HepG2 (cell line): ENCODE results near the gene BCDIN3D. TPM values are rescaled to one million over a fixed set of nuclear protein-coding genes. Genes with fewer than 3 reads are reported as not detected.

ENCODE experiments used
- ATAC-seq: fragments of 200-7000 bp; cut with Tn5 transposase; 3 replicates; pipeline ENCODE4 v1.9.1; 2020; ENCODE audit warnings: mild to moderate bottlenecking, moderate library complexity
- BruUV-seq: library from RNA; stranded (reverse); fragments of 400-500 nt; replicated peaks from 2 replicates; lab custom pipeline; 2021; lab: Mats Ljungman, UMichigan
- CTCF ChIA-PET: fragments of 300-600 bp; formaldehyde crosslinking; extraction: SDS; loops from one replicate; lab custom pipeline; 2021; ENCODE audit warnings: low total read pairs, inconsistent platforms, low intra/inter-chr PET ratio; lab: Yijun Ruan, JAX
- POLR2A ChIA-PET: fragments of 350-600 bp; sonication (Branson Sonifier 250); formaldehyde crosslinking; loops from one replicate; lab custom pipeline; 2020; ENCODE audit warnings: antibody characterized with exemption, inconsistent platforms; lab: Yijun Ruan, JAX
- DNase-seq: peaks from one replicate; pipeline ENCODE4 v3.0.0-alpha.2; 2015; ENCODE audit warnings: low spot score
- FAIRE-seq: peaks from 3 replicates; lab custom pipeline; 2011; peaks lifted over from hg19 to GRCh38; lab: Jason Lieb, UNC
- H2AFZ ChIP-seq: one replicate; pipeline ENCODE4 v1.6.1; 2011; ENCODE audit warnings: low read length, inconsistent platforms
- H3K27ac ChIP-seq: fragments of 300-600 bp; 3 replicates; pipeline ENCODE4 v1.8.0; 2011; ENCODE audit warnings: mixed run types, mild to moderate bottlenecking, mixed read lengths, low read length, inconsistent platforms; ENCODE audit not compliant: insufficient read depth; ENCODE audit errors: extremely low read length
- H3K27me3 ChIP-seq, 2 experiments: fragments of 200-600 bp in 1 of 2; 2 replicates in 1 of 2; 3 replicates in 1 of 2; pipeline versions ENCODE4 v1.6.0 to v1.8.0; 2011; ENCODE audit warnings: low read length in 2 of 2, mild to moderate bottlenecking in 2 of 2, moderate library complexity in 2 of 2, inconsistent platforms in 1 of 2; ENCODE audit not compliant: insufficient read depth in 2 of 2, control insufficient read depth in 1 of 2
- H3K36me3 ChIP-seq, 2 experiments: fragments of 200-600 bp in 1 of 2; replicated peaks in 1 of 2; 2 replicates in 1 of 2; 3 replicates in 1 of 2; pipeline versions ENCODE4 v1.5.1 to v1.8.0; 2011; ENCODE audit warnings: low read length in 2 of 2, inconsistent platforms in 1 of 2; ENCODE audit not compliant: insufficient read depth in 2 of 2, control insufficient read depth in 1 of 2
- H3K4me1 ChIP-seq: 2 replicates; pipeline ENCODE4 v1.5.1; 2012; ENCODE audit warnings: low read length, inconsistent platforms; ENCODE audit not compliant: insufficient read depth
- H3K4me2 ChIP-seq: 2 replicates; pipeline ENCODE4 v1.6.0; 2011; ENCODE audit warnings: low read depth, low read length, inconsistent platforms
- H3K4me3 ChIP-seq, 3 experiments: fragments of 200-600 bp in 1 of 3; sonication (generic), shearing (Covaris generic) in 1 of 3; replicated peaks in 1 of 3; 2 replicates each; pipeline ENCODE4 v1.5.1; 2011 to 2016; ENCODE audit warnings: low read length in 3 of 3, inconsistent platforms in 2 of 3, low read depth in 2 of 3, mild to moderate bottlenecking in 2 of 3, control low read depth in 1 of 3, mixed read lengths in 1 of 3; ENCODE audit not compliant: insufficient read depth in 1 of 3
- H3K79me2 ChIP-seq: one replicate; pipeline ENCODE4 v1.6.1; 2011; ENCODE audit warnings: low read length, inconsistent platforms; ENCODE audit not compliant: insufficient read depth
- H3K9ac ChIP-seq: 2 replicates; pipeline ENCODE4 v1.6.0; 2011; ENCODE audit warnings: mild to moderate bottlenecking, low read depth, low read length, inconsistent platforms; ENCODE audit not compliant: insufficient read depth
- H3K9me3 ChIP-seq: 2 replicates; pipeline ENCODE4 v1.5.1; 2012; ENCODE audit warnings: mild to moderate bottlenecking, low read length
- H4K20me1 ChIP-seq: 2 replicates; pipeline ENCODE4 v1.6.0; 2011; ENCODE audit warnings: inconsistent platforms, mild to moderate bottlenecking, low read length, moderate library complexity; ENCODE audit not compliant: insufficient read depth
- ATF4 ChIP-seq, 2 experiments: fragments of 450-650 bp in 1 of 2; sonication (generic) in 1 of 2; formaldehyde crosslinking; IDR thresholded peaks; 2 replicates each; pipeline versions ENCODE4 v1.5.0 to v1.8.0; 2020 to 2022; ENCODE audit warnings: mild to moderate bottlenecking in 1 of 2, missing genetic modification reagents in 1 of 2
- ATF7 ChIP-seq, 2 experiments: fragments of 450-650 bp in 1 of 2; sonication (generic) in 1 of 2; formaldehyde crosslinking in 1 of 2; IDR thresholded peaks; 2 replicates each; pipeline versions ENCODE4 v1.4.0 to v1.6.1; 2016 to 2020; ENCODE audit warnings: antibody characterized with exemption in 1 of 2, mild to moderate bottlenecking in 1 of 2, missing genetic modification reagents in 1 of 2
- CEBPB ChIP-seq: IDR thresholded peaks from 2 replicates; pipeline ENCODE4 v1.6.1; 2011; ENCODE audit warnings: low read depth, low read length, improper control_type of control experiment, borderline replicate concordance
- CEBPG ChIP-seq: IDR thresholded peaks from 2 replicates; pipeline ENCODE4 v1.6.1; 2016
- PHF20 ChIP-seq: sonication (generic); formaldehyde crosslinking; IDR thresholded peaks from 2 replicates; pipeline ENCODE4 v1.5.0; 2020; ENCODE audit warnings: mild to moderate bottlenecking, missing genetic modification reagents
- RAD21 ChIP-seq: fragments of 450-650 bp; formaldehyde crosslinking; IDR thresholded peaks from 2 replicates; pipeline ENCODE4 v1.5.0; 2020; ENCODE audit warnings: mild to moderate bottlenecking
- SP2 ChIP-seq: sonication (generic); formaldehyde crosslinking; IDR thresholded peaks from 2 replicates; pipeline ENCODE4 v1.5.1; 2020; ENCODE audit warnings: mild to moderate bottlenecking, missing genetic modification reagents
- SRSF4 ChIP-seq: fragments of 200-400 bp; formaldehyde crosslinking; IDR thresholded peaks from one replicate; pipeline ENCODE4 v1.6.1; 2018; ENCODE audit warnings: mild to moderate bottlenecking, low read depth, low read length, moderate library complexity; ENCODE audit not compliant: poor library complexity, severe bottlenecking
- TEF ChIP-seq: sonication (generic); formaldehyde crosslinking; IDR thresholded peaks from 2 replicates; pipeline ENCODE4 v1.5.0; 2020; ENCODE audit warnings: missing genetic modification reagents
- THYN1 ChIP-seq: sonication (generic); formaldehyde crosslinking; IDR thresholded peaks from 2 replicates; pipeline ENCODE4 v1.8.1; 2023; ENCODE audit warnings: low read depth, mild to moderate bottlenecking, moderate library complexity, missing genetic modification reagents, borderline replicate concordance
- XBP1 ChIP-seq: sonication (generic); formaldehyde crosslinking; IDR thresholded peaks from 2 replicates; pipeline ENCODE4 v1.5.0; 2020; ENCODE audit warnings: missing genetic modification reagents
- ZKSCAN5 ChIP-seq: sonication (generic); formaldehyde crosslinking; IDR thresholded peaks from 2 replicates; pipeline ENCODE4 v1.5.1; 2020; ENCODE audit warnings: mild to moderate bottlenecking, missing genetic modification reagents
- ZNF354B ChIP-seq: sonication (generic); formaldehyde crosslinking; IDR thresholded peaks from 2 replicates; pipeline ENCODE4 v1.8.0; 2022; ENCODE audit warnings: mild to moderate bottlenecking, missing genetic modification reagents
- ZNF441 ChIP-seq: sonication (generic); formaldehyde crosslinking; IDR thresholded peaks from 2 replicates; pipeline ENCODE4 v1.7.0; 2021; ENCODE audit warnings: missing genetic modification reagents, borderline replicate concordance
- ZNF451 ChIP-seq: sonication (generic); formaldehyde crosslinking; IDR thresholded peaks from 2 replicates; pipeline ENCODE4 v1.5.0; 2020; ENCODE audit warnings: mild to moderate bottlenecking, missing genetic modification reagents
- ZNF468 ChIP-seq: sonication (generic); formaldehyde crosslinking; IDR thresholded peaks from 2 replicates; pipeline ENCODE4 v1.8.0; 2022; ENCODE audit warnings: mild to moderate bottlenecking, moderate library complexity, missing genetic modification reagents
- ZNF510 ChIP-seq: sonication (generic); formaldehyde crosslinking; IDR thresholded peaks from 2 replicates; pipeline ENCODE4 v1.4.0; 2020; ENCODE audit warnings: low read depth, mild to moderate bottlenecking, missing genetic modification reagents
- ZNF570 ChIP-seq: sonication (generic); formaldehyde crosslinking; IDR thresholded peaks from 2 replicates; pipeline ENCODE4 v1.4.0; 2020; ENCODE audit warnings: mild to moderate bottlenecking, missing genetic modification reagents, borderline replicate concordance
- ZSCAN31 ChIP-seq: sonication (generic); formaldehyde crosslinking; IDR thresholded peaks from 2 replicates; pipeline ENCODE4 v1.5.0; 2020; ENCODE audit warnings: low read depth, mild to moderate bottlenecking, missing genetic modification reagents
- WGBS: methylation state at CpG from one replicate; pipeline ENCODE4 v1.1.6; 2017; ENCODE audit warnings: low lambda C conversion rate; 5-methylcytosine and 5-hydroxymethylcytosine counted together
- in situ Hi-C: cut with HindIII; loops from 2 replicates; pipeline ENCODE4 v1.10.0; 2017; ENCODE audit warnings: low pct_unique_long_range_greater_than_20kb; ENCODE audit not compliant: extremely low pct_ligation_motif_present
- intact Hi-C: fragments of 100-400 bp; cut with micrococcal nuclease; formaldehyde crosslinking; loops from one replicate; pipeline ENCODE4 v1.10.0; 2022; ENCODE audit not compliant: unreplicated experiment
- polyA plus RNA-seq, 8 experiments: library from polyadenylated mRNA; depleted of rRNA in 3 of 8; stranded (reverse) in 7 of 8; unstranded in 1 of 8; fragments of >200 nt; fragmentation: Illumina TruSeq in 4 of 8; extraction: Trizol in 4 of 8; gene quantifications; 2 replicates each; pipeline versions ENCODE4 v1.2.1 to v1.2.3, GENCODE V29; 2011 to 2016; ENCODE audit warnings: low read depth in 4 of 8, missing spikeins in 1 of 8, mixed read lengths in 1 of 8; ENCODE audit not compliant: insufficient read depth in 1 of 8
- total RNA-seq, 5 experiments: library from RNA; depleted of rRNA; stranded (reverse); fragments of >200 nt; fragmentation: Illumina TruSeq; extraction: Trizol; gene quantifications; 2 replicates each; pipeline ENCODE4 v1.2.3, GENCODE V29; 2016; ENCODE audit warnings: low read depth in 1 of 5
- TF ChIP-seq, protein P1 (sequence below): sonication (generic); formaldehyde crosslinking; conservative IDR thresholded peaks from 2 replicates; pipeline ENCODE4 v1.5.0; 2020; ENCODE audit warnings: missing genetic modification reagents
- TF ChIP-seq, protein P2 (sequence below): IDR thresholded peaks from 2 replicates; pipeline ENCODE4 v1.6.1; 2016; ENCODE audit warnings: missing compliant biosample characterization, missing genetic modification reagents, borderline replicate concordance

BCDIN3D gene
- total and polyA plus RNA-seq, 2 of the 13 experiments (the other 11 are each of a cell fraction or from before 2014, with no cell fraction given): 2.2 to 2.5 TPM

- in situ Hi-C loops (loop anchor here (10.0 kb wide), 1 partner anchor 58 kb away; no protein-coding TSS in a partner anchor), intact Hi-C loops (no loop called here)
- H3K36me3 ChIP-seq: no peaks in the 10 kb centered on the region
- 31% methylated on average over 5 of the region's 5 CpGs for WGBS
- H3K4me3 ChIP-seq: no peak overlapping the region
- H3K9me3 ChIP-seq: no peaks in the 10 kb centered on the region
- H3K27ac ChIP-seq: no peak overlapping the region
- FAIRE-seq (no peak), DNase-seq (no peak), ATAC-seq (no peak)
- no peaks in the 10 kb centered on the region for H3K27me3 ChIP-seq
- no TSS peak for BruUV-seq
- CTCF ChIA-PET: no interaction called here
- no peak overlapping the region for H3K9ac ChIP-seq
- H3K4me2 ChIP-seq: no peak overlapping the region
- POLR2A ChIA-PET: interaction anchor here (0.8 to 2.7 kb wide), 3 partner anchors 9 to 32 kb away, joined by 3 to 7 read pairs (median 3); partner anchors contain the start of gene BCDIN3D
- peaks cover 29% of the 10 kb centered on the region for H3K4me1 ChIP-seq
- no peaks in the 10 kb centered on the region for H3K79me2 ChIP-seq
- no peaks in the 10 kb centered on the region for H4K20me1 ChIP-seq
- no peak overlapping the region for H2AFZ ChIP-seq
- no peak for TF ChIP-seq ZNF468 (CRISPR knock-in tag)
- TF ChIP-seq, protein P1, sequence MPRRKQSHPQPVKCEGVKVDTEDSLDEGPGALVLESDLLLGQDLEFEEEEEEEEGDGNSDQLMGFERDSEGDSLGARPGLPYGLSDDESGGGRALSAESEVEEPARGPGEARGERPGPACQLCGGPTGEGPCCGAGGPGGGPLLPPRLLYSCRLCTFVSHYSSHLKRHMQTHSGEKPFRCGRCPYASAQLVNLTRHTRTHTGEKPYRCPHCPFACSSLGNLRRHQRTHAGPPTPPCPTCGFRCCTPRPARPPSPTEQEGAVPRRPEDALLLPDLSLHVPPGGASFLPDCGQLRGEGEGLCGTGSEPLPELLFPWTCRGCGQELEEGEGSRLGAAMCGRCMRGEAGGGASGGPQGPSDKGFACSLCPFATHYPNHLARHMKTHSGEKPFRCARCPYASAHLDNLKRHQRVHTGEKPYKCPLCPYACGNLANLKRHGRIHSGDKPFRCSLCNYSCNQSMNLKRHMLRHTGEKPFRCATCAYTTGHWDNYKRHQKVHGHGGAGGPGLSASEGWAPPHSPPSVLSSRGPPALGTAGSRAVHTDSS (CRISPR knock-in tag): no peak
- no peak for TF ChIP-seq ZNF354B (CRISPR knock-in tag)
- TF ChIP-seq ZNF570: no peak
- TF ChIP-seq SRSF4: no peak
- no peak for TF ChIP-seq ZNF510
- TF ChIP-seq ATF4 (CRISPR knock-in tag; IDR thresholded peaks at IDR 0.05): peak in 1 of 2 experiments; percentile 85; a peak in 2 of 4 replicates
- TF ChIP-seq ATF7 (IDR thresholded peaks at IDR 0.05): no peak
- TF ChIP-seq ATF7 (CRISPR knock-in tag; IDR thresholded peaks at IDR 0.05): no peak
- no peak for TF ChIP-seq ZSCAN31 (CRISPR knock-in tag)
- no peak for TF ChIP-seq SP2 (CRISPR knock-in tag)
- no peak for TF ChIP-seq ZKSCAN5
- no peak for TF ChIP-seq ZNF451 (CRISPR knock-in tag)
- TF ChIP-seq TEF (CRISPR knock-in tag): no peak
- TF ChIP-seq XBP1 (CRISPR knock-in tag): no peak
- TF ChIP-seq THYN1 (CRISPR knock-in tag): no peak
- no peak for TF ChIP-seq PHF20
- peak; percentile 30; the same call in 1 of the 2 replicates for TF ChIP-seq CEBPG (CRISPR knock-in tag)
- TF ChIP-seq RAD21: no peak
- TF ChIP-seq ZNF441 (CRISPR knock-in tag): no peak
- TF ChIP-seq, protein P2, sequence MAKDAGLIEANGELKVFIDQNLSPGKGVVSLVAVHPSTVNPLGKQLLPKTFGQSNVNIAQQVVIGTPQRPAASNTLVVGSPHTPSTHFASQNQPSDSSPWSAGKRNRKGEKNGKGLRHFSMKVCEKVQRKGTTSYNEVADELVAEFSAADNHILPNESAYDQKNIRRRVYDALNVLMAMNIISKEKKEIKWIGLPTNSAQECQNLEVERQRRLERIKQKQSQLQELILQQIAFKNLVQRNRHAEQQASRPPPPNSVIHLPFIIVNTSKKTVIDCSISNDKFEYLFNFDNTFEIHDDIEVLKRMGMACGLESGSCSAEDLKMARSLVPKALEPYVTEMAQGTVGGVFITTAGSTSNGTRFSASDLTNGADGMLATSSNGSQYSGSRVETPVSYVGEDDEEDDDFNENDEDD: no peak
- TF ChIP-seq CEBPB: peak; percentile 51; the same call in 1 of the 2 replicates
Observed at GRCh38 chr12:49832836-49833421, 10.0 kb downstream of the BCDIN3D start.
